SU-DHL-6 (cell line): ENCODE data around the gene PNPLA7.

Experiments
- H2AFZ ChIP-seq: fragments of 200-600 bp; sonication (generic); 2 replicates; pipeline ENCODE4 v1.6.1; 2014; ENCODE audit warnings: low read depth, mild to moderate bottlenecking, moderate library complexity, mixed read lengths, antibody characterized with exemption, low read length; ENCODE audit not compliant: severe bottlenecking
- H3F3A ChIP-seq: fragments of 200-600 bp; shearing (Covaris generic); 2 replicates; pipeline ENCODE4 v1.6.0; 2016; ENCODE audit warnings: antibody characterized with exemption, mild to moderate bottlenecking; ENCODE audit not compliant: insufficient read depth
- H3K27ac ChIP-seq: fragments of 200-600 bp; sonication (generic); 2 replicates; pipeline ENCODE4 v1.5.1; 2016; ENCODE audit warnings: low read depth, mild to moderate bottlenecking, low read length, moderate library complexity, mixed read lengths
- H3K27me3 ChIP-seq: fragments of 200-600 bp; sonication (generic), shearing (Covaris generic); 2 replicates; pipeline ENCODE4 v1.6.0; 2014; ENCODE audit warnings: mild to moderate bottlenecking, low read length
- H3K36me3 ChIP-seq: fragments of 200-600 bp; sonication (generic); 2 replicates; pipeline ENCODE4 v1.6.1; 2014; ENCODE audit warnings: mild to moderate bottlenecking, low read length, mixed read lengths
- H3K4me2 ChIP-seq: fragments of 300-600, 200-600 bp; shearing (Covaris generic), sonication (generic); 2 replicates; pipeline ENCODE4 v1.6.0; 2014; ENCODE audit warnings: low read length, low read depth, mild to moderate bottlenecking; ENCODE audit not compliant: poor library complexity, severe bottlenecking
- H3K4me3 ChIP-seq: fragments of 200-600 bp; sonication (generic); 2 replicates; pipeline ENCODE4 v1.5.1; 2014; ENCODE audit warnings: antibody characterized with exemption, low read length, mild to moderate bottlenecking, mixed read lengths; ENCODE audit not compliant: insufficient read depth, poor library complexity, severe bottlenecking
- H3K79me2 ChIP-seq: fragments of 200-600 bp; sonication (generic); 2 replicates; pipeline ENCODE4 v1.6.1; 2014; ENCODE audit warnings: mild to moderate bottlenecking, low read length, moderate library complexity; ENCODE audit not compliant: insufficient read depth
- H3K9ac ChIP-seq: fragments of 200-600 bp; sonication (generic); 2 replicates; pipeline ENCODE4 v1.7.0; 2014; ENCODE audit warnings: mild to moderate bottlenecking, low read length
- H3K9me2 ChIP-seq: fragments of 200-600 bp; sonication (generic); replicated peaks from 2 replicates; pipeline ENCODE4 v1.6.1; 2014; ENCODE audit warnings: low read length; ENCODE audit not compliant: insufficient read depth
- H3K9me3 ChIP-seq: fragments of 200-600 bp; sonication (generic); 2 replicates; pipeline ENCODE4 v1.6.1; 2014; ENCODE audit warnings: low read length, mixed read lengths; ENCODE audit not compliant: insufficient read depth
- H4K20me1 ChIP-seq: fragments of 200-600 bp; sonication (generic); 2 replicates; pipeline ENCODE4 v1.6.1; 2014; ENCODE audit warnings: low read depth, mild to moderate bottlenecking, antibody characterized with exemption, low read length, moderate library complexity, mixed read lengths
- CTCF ChIP-seq: fragments of 200-600 bp; sonication (generic); IDR thresholded peaks from one replicate; pipeline ENCODE4 v1.5.1; 2017; ENCODE audit warnings: antibody characterized with exemption, mild to moderate bottlenecking, low read length, moderate library complexity; ENCODE audit not compliant: insufficient read depth, poor library complexity, severe bottlenecking
- EZH2phosphoT487 ChIP-seq: fragments of 200-600 bp; sonication (generic), shearing (Covaris generic); conservative IDR thresholded peaks from 2 replicates; pipeline ENCODE4 v1.6.1; 2018; ENCODE audit warnings: mild to moderate bottlenecking, antibody characterized with exemption, low read length, moderate library complexity, mixed read lengths

Gene PNPLA7

GRCh38 chr9:137575716-137576411, 25.7 kb upstream of the PNPLA7 start:
- Histone ChIP-seq H2AFZ (no peak overlapping the region), H3K79me2 (peaks cover 27% of the 10 kb centered on the region), H3K27me3 (no peaks in the 10 kb centered on the region), H3K9me3 (no peaks in the 10 kb centered on the region), H3K27ac (peak overlapping the region; percentile 64), H3K4me3 (no peak overlapping the region), H3K9me2 (no peaks in the 10 kb centered on the region), H3K9ac (no peak overlapping the region), H3F3A (0 out of 2 replicates have a peak, but pooled peaks cover 8% of the 10 kb centered on the region), H3K36me3 (peaks cover 7% of the 10 kb centered on the region; the same call in 1 of the 2 replicates), H3K4me2 (peak overlapping the region; percentile 94), H4K20me1 (no peaks in the 10 kb centered on the region; the same call in 1 of the 2 replicates)
- TF ChIP-seq EZH2phosphoT487 (no peak), CTCF (no peak)

- H3K9me3 ChIP-seq = no peaks in the 10 kb centered on the region
- H3K9ac ChIP-seq = no peak overlapping the region
- H3K4me3 ChIP-seq = no peak overlapping the region
- TF ChIP-seq CTCF (no peak), EZH2phosphoT487 (no peak)
- no peaks in the 10 kb centered on the region for H3K9me2 ChIP-seq
- no peak overlapping the region for H2AFZ ChIP-seq
- no peaks in the 10 kb centered on the region; the same call in 1 of the 2 replicates for H4K20me1 ChIP-seq
- H3K4me2 ChIP-seq = peak overlapping the region; percentile 94
- H3F3A ChIP-seq = 0 out of 2 replicates have a peak, but pooled peaks cover 8% of the 10 kb centered on the region
- peaks cover 7% of the 10 kb centered on the region; the same call in 1 of the 2 replicates for H3K36me3 ChIP-seq
- no peaks in the 10 kb centered on the region for H3K27me3 ChIP-seq
- H3K27ac ChIP-seq = peak overlapping the region; percentile 64
- peaks cover 27% of the 10 kb centered on the region for H3K79me2 ChIP-seq
Observed at GRCh38 chr9:137575364-137575715, 25.1 kb upstream of the PNPLA7 start.

GRCh38 chr9:137574192-137574591, 24.0 kb upstream of the PNPLA7 start:
- Histone ChIP-seq H3F3A (0 out of 2 replicates have a peak, but pooled peaks cover 8% of the 10 kb centered on the region), H3K9me3 (no peaks in the 10 kb centered on the region), H3K9me2 (no peaks in the 10 kb centered on the region), H3K4me2 (no peak overlapping the region), H3K36me3 (peaks cover 7% of the 10 kb centered on the region; the same call in 1 of the 2 replicates), H2AFZ (no peak overlapping the region), H3K9ac (no peak overlapping the region), H3K27me3 (no peaks in the 10 kb centered on the region), H3K27ac (no peak overlapping the region), H3K79me2 (peaks cover 27% of the 10 kb centered on the region), H4K20me1 (no peaks in the 10 kb centered on the region; the same call in 1 of the 2 replicates), H3K4me3 (no peak overlapping the region)
- TF ChIP-seq EZH2phosphoT487 = no peak
- TF ChIP-seq CTCF = no peak
